SIG-M5 (cell line): Measurements from ENCODE around the gene SPEN.
"Not testable (repeated sequence)": the region's sequence is repeated elsewhere in the genome, so short reads cannot be mapped to it uniquely, and the experiment has no call there.

ENCODE experiments used
- DNase-seq: peaks from one replicate; lab custom pipeline; 2025; lab: John Stamatoyannopoulos, UW

SPEN gene

GRCh38 chr1:15847100-15847892 lies at the start of gene SPEN:
SPEN (plus strand) TSS chr1:15847707; CDS start chr1:15848068, 361 bp downstream.
- DNase-seq = peak; percentile 71

GRCh38 chr1:15799004-15799867 lies 48.3 kb upstream of the SPEN start:
- DNase-seq = no peak

- no peak for DNase-seq
Measured at GRCh38 chr1:15799928-15800835, 47.3 kb upstream of the SPEN start.

GRCh38 chr1:15802234-15802965 lies 45.1 kb upstream of the SPEN start:
- DNase-seq = no peak

DNA sequence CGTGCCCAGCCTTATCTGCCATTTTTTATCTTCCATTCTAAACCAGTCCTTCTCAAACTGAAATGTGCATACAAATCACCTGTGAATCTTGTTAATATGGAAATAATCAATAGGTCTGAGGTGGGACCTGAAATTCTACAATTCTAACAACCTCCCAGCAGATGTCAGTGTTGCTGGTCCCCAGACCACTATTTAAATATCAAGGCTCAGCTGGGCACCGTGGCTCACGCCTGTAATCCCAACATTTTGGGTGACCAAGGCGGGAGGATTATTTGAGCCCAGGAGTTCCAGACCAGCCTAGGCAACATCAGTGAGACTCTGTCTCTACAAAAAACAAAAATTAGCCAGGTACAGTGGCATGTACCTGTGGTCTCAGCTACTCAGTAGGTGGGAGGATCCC lies 44.1 kb upstream of the SPEN start:
- no peak for DNase-seq

GRCh38 chr1:15804060-15804459 lies 43.4 kb upstream of the SPEN start:
- DNase-seq = no peak

- no peak for DNase-seq
Measured at GRCh38 chr1:15807121-15807520, 40.4 kb upstream of the SPEN start.

DNA sequence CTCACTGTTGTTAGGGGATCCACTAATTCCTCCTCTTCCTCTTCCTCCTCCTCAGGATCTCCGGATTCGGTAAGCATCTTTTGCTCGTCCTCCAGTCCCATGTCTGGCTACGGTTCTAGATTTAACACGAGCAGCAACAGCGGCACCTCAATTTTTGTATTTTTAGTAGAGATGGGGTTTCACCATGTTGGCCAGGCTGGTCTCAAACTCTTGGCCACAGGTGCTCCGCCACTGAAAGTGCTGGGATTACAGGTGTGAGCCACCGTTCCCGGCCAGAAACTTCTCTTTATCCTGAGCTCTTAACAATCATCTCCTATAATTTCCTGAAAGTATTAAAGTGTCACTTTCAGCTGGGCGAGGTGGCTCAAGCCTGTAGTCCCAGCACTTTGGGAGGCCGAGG lies 40.0 kb upstream of the SPEN start, which contains the start of gene UQCRHL:
TSS of gene UQCRHL (minus strand) at position 101 of the 400 bp plus-strand sequence. CDS start at position 101, 0 bp downstream.
- not testable (repeated sequence) for DNase-seq

- no peak for DNase-seq
Measured at GRCh38 chr1:15808955-15809354, 38.6 kb upstream of the SPEN start.

- DNase-seq = no peak
Measured at GRCh38 chr1:15810073-15810472, 37.4 kb upstream of the SPEN start.

GRCh38 chr1:15816674-15817073 lies 30.8 kb upstream of the SPEN start:
- no peak for DNase-seq

- DNase-seq = no peak
Measured at GRCh38 chr1:15820478-15820877, 27.0 kb upstream of the SPEN start.

DNA sequence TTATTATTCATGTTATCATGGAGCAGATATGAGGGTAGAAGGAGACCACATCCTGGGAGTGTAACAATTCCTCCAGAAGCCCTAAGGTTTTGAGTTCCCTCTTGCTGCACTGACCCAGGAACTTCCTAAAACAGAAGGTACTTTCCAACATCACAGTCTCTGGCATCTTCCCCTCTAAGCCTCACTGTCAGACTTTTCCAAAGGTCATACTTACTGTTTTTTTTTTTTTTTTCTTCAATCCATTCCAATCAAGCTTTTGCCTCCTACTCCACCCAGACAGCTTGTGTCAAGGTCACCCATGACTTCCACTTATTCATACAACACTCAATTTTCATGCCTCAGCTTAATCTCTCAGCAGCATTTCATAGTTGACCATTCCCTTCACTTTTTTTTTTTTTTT lies 21.7 kb upstream of the SPEN start:
- no peak for DNase-seq

DNA sequence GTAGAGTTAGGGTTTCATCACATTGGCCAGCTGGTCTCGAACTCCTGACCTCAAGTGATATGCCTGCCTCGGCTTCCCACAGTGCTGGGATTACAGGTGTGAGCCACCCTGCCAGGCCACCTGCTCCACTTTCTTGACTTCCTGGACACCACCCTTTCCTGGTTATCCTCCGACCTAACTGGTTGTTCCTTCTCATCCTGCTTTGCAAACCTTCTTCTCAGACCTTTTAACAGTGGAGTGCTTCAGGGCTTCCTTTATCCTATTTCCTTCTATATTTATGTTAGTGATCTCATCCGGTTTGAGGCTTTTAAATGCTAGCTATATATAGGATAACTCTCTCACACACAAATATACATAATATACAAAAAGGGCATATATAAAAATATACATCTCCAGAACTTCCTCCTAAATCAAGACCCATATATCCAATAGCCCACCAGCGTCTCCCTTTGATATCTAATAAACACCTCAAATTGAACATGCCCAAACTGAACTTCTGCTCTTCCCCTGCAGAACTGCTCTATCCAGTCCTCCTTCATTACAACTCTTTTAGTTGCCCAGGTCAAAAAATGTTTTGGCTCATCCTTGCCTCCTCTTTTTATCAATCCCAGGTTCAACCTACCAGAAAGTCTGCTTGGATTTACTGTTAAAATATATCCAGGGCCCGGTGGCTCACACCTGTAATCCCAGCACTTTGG lies 20.5 kb upstream of the SPEN start:
- no peak for DNase-seq

- DNase-seq = not testable (repeated sequence)
Measured at GRCh38 chr1:15827567-15827966, 19.9 kb upstream of the SPEN start.

GRCh38 chr1:15828931-15829330 lies 18.6 kb upstream of the SPEN start:
- not testable (repeated sequence) for DNase-seq

DNA sequence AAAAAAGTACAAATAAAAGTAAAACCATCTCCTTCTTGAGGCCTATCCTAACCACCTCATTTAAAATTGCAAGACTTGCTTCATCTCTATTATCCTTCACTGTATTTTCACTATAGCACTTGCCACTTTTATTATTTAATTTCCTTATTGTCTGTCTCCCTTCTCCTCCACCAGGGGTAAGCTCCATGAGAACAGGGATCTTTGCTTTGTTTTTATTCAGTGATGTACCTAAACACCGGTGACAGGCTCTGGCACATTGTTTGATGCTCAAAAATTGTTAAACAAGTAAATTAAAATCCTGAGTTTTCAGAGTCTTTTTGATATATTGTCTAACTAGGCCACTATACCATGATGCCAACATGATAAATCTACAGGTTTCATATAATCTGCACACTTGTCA lies 17.2 kb upstream of the SPEN start:
- DNase-seq = no peak

GRCh38 chr1:15833069-15833679 lies 14.3 kb upstream of the SPEN start:
- DNase-seq = no peak

DNA sequence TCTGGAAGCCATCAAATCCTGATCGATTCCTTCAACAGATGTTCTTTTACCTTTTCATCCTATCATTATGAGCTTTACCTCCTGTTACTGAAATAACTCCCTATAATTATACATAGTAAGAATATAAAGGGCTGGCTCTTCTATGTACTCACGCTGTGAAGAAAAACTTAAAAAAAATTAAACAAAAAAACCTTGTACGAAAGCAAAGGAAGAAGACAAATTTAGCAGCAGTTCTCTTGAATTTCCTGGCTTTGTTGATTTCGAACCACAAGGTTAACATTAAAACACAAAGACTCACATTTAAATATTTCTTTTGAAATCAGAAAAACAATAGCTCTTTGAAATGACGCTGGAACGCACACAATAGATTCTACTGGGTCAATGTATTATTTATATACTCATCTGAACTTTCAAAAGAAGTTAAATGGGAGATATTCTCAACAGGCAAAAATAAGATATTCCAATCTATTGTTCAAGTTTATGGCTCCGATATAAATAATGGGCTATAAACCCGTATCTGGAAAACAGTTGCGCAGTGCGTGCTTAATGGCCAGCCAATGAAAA lies 13.6 kb upstream of the SPEN start:
- no peak for DNase-seq
